IMR-90 (cell line): Measurements from ENCODE around the gene FOXP1. TPM values are rescaled to one million over a fixed set of nuclear protein-coding genes. Genes with fewer than 3 reads are reported as not detected.

ENCODE experiments used
- ATAC-seq: fragments of 200-7000 bp; cut with Tn5 transposase; 2 replicates; pipeline ENCODE4 v1.9.1; 2020; ENCODE audit warnings: low read depth, mild to moderate bottlenecking, moderate library complexity
- BruUV-seq: library from RNA; stranded (reverse); fragments of 400-500 nt; replicated peaks from 2 replicates; lab custom pipeline; 2021; lab: Mats Ljungman, UMichigan
- CTCF ChIA-PET: fragments of 300-600 bp; formaldehyde crosslinking; extraction: SDS; loops from one replicate; lab custom pipeline; 2021; ENCODE audit warnings: antibody characterized with exemption; lab: Yijun Ruan, JAX
- POLR2A ChIA-PET: fragments of 300-600 bp; sonication (Branson Sonifier 250); formaldehyde crosslinking; loops from one replicate; lab custom pipeline; 2022; ENCODE audit warnings: antibody characterized with exemption; ENCODE audit not compliant: unreplicated experiment; lab: Charles Lee
- DNase-seq: peaks from one replicate; pipeline ENCODE4 v3.0.0; 2013
- H2AFZ ChIP-seq: replicated peaks from 2 replicates; pipeline ENCODE3; 2013; ENCODE audit warnings: low read length, mild to moderate bottlenecking; ENCODE audit not compliant: poor library complexity
- H2AK5ac ChIP-seq: 2 replicates; pipeline ENCODE4 v1.6.1; 2013; ENCODE audit warnings: low read depth, low read length, inconsistent platforms
- H2AK9ac ChIP-seq: replicated peaks from 2 replicates; pipeline ENCODE3; 2013; ENCODE audit warnings: mild to moderate bottlenecking, low read depth, low read length, moderate library complexity; ENCODE audit not compliant: poor library complexity
- H2BK120ac ChIP-seq: 2 replicates; pipeline ENCODE4 v1.6.1; 2013; ENCODE audit warnings: low read depth, low read length, inconsistent platforms
- H2BK15ac ChIP-seq: 3 replicates; pipeline ENCODE4 v1.6.1; 2013; ENCODE audit warnings: low read depth, low read length, inconsistent platforms
- H2BK20ac ChIP-seq: 2 replicates; pipeline ENCODE4 v1.6.1; 2013; ENCODE audit warnings: low read depth, mild to moderate bottlenecking, inconsistent platforms, low read length, moderate library complexity
- H2BK5ac ChIP-seq: 2 replicates; pipeline ENCODE4 v1.6.1; 2013; ENCODE audit warnings: mild to moderate bottlenecking, low read depth, low read length, inconsistent platforms; ENCODE audit not compliant: poor library complexity, severe bottlenecking
- H3K14ac ChIP-seq: replicated peaks from 2 replicates; pipeline ENCODE4 v1.6.1; 2013; ENCODE audit warnings: low read depth, low read length, inconsistent platforms
- H3K18ac ChIP-seq: 2 replicates; pipeline ENCODE4 v1.6.1; 2013; ENCODE audit warnings: low read depth, low read length, control low read depth
- H3K23ac ChIP-seq: 2 replicates; pipeline ENCODE4 v1.6.1; 2013; ENCODE audit warnings: low read depth, low read length, inconsistent platforms
- H3K27ac ChIP-seq: 2 replicates; pipeline ENCODE4 v1.5.1; 2013; ENCODE audit warnings: mild to moderate bottlenecking, control low read depth, low read length; ENCODE audit not compliant: insufficient read depth
- H3K27me3 ChIP-seq: 2 replicates; pipeline ENCODE4 v1.6.1; 2013; ENCODE audit warnings: low read length; ENCODE audit not compliant: control insufficient read depth, insufficient read depth
- H3K36me3 ChIP-seq: 2 replicates; pipeline ENCODE4 v1.6.1; 2013; ENCODE audit warnings: low read length, mixed read lengths; ENCODE audit not compliant: control insufficient read depth, insufficient read depth
- H3K4ac ChIP-seq: 2 replicates; pipeline ENCODE4 v1.6.1; 2013; ENCODE audit warnings: low read depth, low read length, inconsistent platforms
- H3K4me1 ChIP-seq: 2 replicates; pipeline ENCODE4 v1.6.1; 2013; ENCODE audit warnings: low read length, mixed read lengths; ENCODE audit not compliant: control insufficient read depth, insufficient read depth
- H3K4me2 ChIP-seq: 2 replicates; pipeline ENCODE4 v1.6.1; 2013; ENCODE audit warnings: low read depth, mild to moderate bottlenecking, control low read depth, low read length, moderate library complexity
- H3K4me3 ChIP-seq: 2 replicates; pipeline ENCODE4 v1.5.1; 2013; ENCODE audit warnings: low read depth, mild to moderate bottlenecking, control low read depth, low read length, moderate library complexity; ENCODE audit not compliant: insufficient read depth
- H3K56ac ChIP-seq: 2 replicates; pipeline ENCODE4 v1.6.1; 2013; ENCODE audit warnings: low read length, inconsistent platforms; ENCODE audit not compliant: insufficient read depth; ENCODE audit errors: extremely low read depth
- H3K79me1 ChIP-seq, 2 experiments: 2 replicates each; pipeline ENCODE4 v1.6.1; 2013; ENCODE audit warnings: low read length in 2 of 2, inconsistent platforms in 1 of 2, low read depth in 1 of 2
- H3K9ac ChIP-seq: 2 replicates; pipeline ENCODE4 v1.6.1; 2013; ENCODE audit warnings: low read depth, low read length, control low read depth
- H3K9me1 ChIP-seq: 2 replicates; pipeline ENCODE4 v1.6.1; 2013; ENCODE audit warnings: low read length, inconsistent platforms; ENCODE audit not compliant: insufficient read depth
- H3K9me3 ChIP-seq: 2 replicates; pipeline ENCODE4 v1.6.1; 2013; ENCODE audit warnings: low read length; ENCODE audit not compliant: control insufficient read depth, insufficient read depth
- H4K20me1 ChIP-seq: 2 replicates; pipeline ENCODE4 v1.6.1; 2013; ENCODE audit warnings: low read length, inconsistent platforms; ENCODE audit not compliant: insufficient read depth
- H4K5ac ChIP-seq: 2 replicates; pipeline ENCODE4 v1.6.1; 2013; ENCODE audit warnings: mild to moderate bottlenecking, low read depth, low read length, control low read depth
- H4K8ac ChIP-seq, 2 experiments: 2 replicates each; pipeline ENCODE4 v1.6.1; 2013; ENCODE audit warnings: low read depth in 2 of 2, low read length in 2 of 2, control low read depth in 1 of 2, inconsistent platforms in 1 of 2
- H4K91ac ChIP-seq: 2 replicates; pipeline ENCODE4 v1.6.1; 2013; ENCODE audit warnings: low read depth, low read length, inconsistent platforms; ENCODE audit not compliant: insufficient read depth
- BHLHE40 ChIP-seq: fragments of 150-350 bp; IDR thresholded peaks from 2 replicates; pipeline ENCODE4 v1.6.1; 2016; ENCODE audit warnings: mild to moderate bottlenecking, low read depth, low read length
- CHD1 ChIP-seq: IDR thresholded peaks from 2 replicates; pipeline ENCODE4 v1.6.1; 2012; ENCODE audit warnings: low read depth, low read length, improper control_type of control experiment
- CTCF ChIP-seq: conservative IDR thresholded peaks from 2 replicates; pipeline ENCODE4 v1.5.1; 2012; ENCODE audit warnings: mild to moderate bottlenecking, low read depth, low read length, improper control_type of control experiment
- ELK1 ChIP-seq: fragments of 150-350 bp; IDR thresholded peaks from 2 replicates; pipeline ENCODE4 v1.6.1; 2016; ENCODE audit warnings: low read depth, mild to moderate bottlenecking, low read length, moderate library complexity, borderline replicate concordance
- MAZ ChIP-seq: IDR thresholded peaks from 2 replicates; pipeline ENCODE4 v1.6.1; 2012; ENCODE audit warnings: low read depth, mild to moderate bottlenecking, low read length, improper control_type of control experiment, moderate library complexity, borderline replicate concordance
- MXI1 ChIP-seq: IDR thresholded peaks from 2 replicates; pipeline ENCODE4 v1.6.1; 2012; ENCODE audit warnings: low read depth, mild to moderate bottlenecking, low read length, moderate library complexity, borderline replicate concordance
- NFE2L2 ChIP-seq: fragments of 150-350 bp; IDR thresholded peaks from 2 replicates; pipeline ENCODE4 v1.6.1; 2016; ENCODE audit warnings: low read depth, mild to moderate bottlenecking, low read length
- POLR2A ChIP-seq: IDR thresholded peaks from 2 replicates; pipeline ENCODE4 v1.6.1; 2012; ENCODE audit warnings: mild to moderate bottlenecking, low read depth, low read length
- SMC3 ChIP-seq: fragments of 150-350 bp; IDR thresholded peaks from 2 replicates; pipeline ENCODE4 v1.6.1; 2016; ENCODE audit warnings: low read depth, mild to moderate bottlenecking, antibody characterized with exemption, low read length, moderate library complexity
- USF2 ChIP-seq: fragments of 150-350 bp; IDR thresholded peaks from 2 replicates; pipeline ENCODE4 v1.6.1; 2017; ENCODE audit warnings: mild to moderate bottlenecking, antibody characterized with exemption, low read length, low read depth
- WGBS, 2 experiments: methylation state at CpG; one replicate each; pipeline versions ENCODE4 v1.1.5 to v1.1.7; 2013; ENCODE audit warnings: missing lambda C conversion rate in 2 of 2; ENCODE audit not compliant: insufficient read length in 1 of 2; ENCODE audit errors: extremely low coverage in 2 of 2; 5-methylcytosine and 5-hydroxymethylcytosine counted together
- dilution Hi-C: fragments of 300-500 bp; cut with HindIII; formaldehyde crosslinking; loops from one replicate; pipeline ENCODE4 v1.14.3; 2018; ENCODE audit warnings: low sequenced_read_pairs; ENCODE audit not compliant: unreplicated experiment
- in situ Hi-C: fragments of 300-500 bp; cut with MboI; formaldehyde crosslinking; loops from 3 replicates; pipeline ENCODE4 v1.14.3; 2019; ENCODE audit warnings: low sequenced_read_pairs, inconsistent platforms, mixed read lengths
- intact Hi-C: fragments of 100-400 bp; cut with micrococcal nuclease; formaldehyde crosslinking; loops from 2 replicates; pipeline ENCODE4 v1.10.0; 2022
- polyA plus RNA-seq, 3 experiments: library from polyadenylated mRNA; depleted of rRNA; stranded (reverse); fragments of >200 nt; gene quantifications; 2 replicates each; pipeline ENCODE4 v1.2.3, GENCODE V29; 2012; ENCODE audit warnings: low replicate concordance in 1 of 3
- total RNA-seq: library from RNA; depleted of rRNA; stranded (reverse); fragments of >200 nt; gene quantifications from 2 replicates; pipeline ENCODE4 v1.2.3, GENCODE V29; 2012

Gene FOXP1
- total and polyA plus RNA-seq, 2 of the 4 experiments (the other 2 are of a cell fraction), result 37.0 to 132 TPM

- no peak overlapping the region for H2BK20ac ChIP-seq
- H2BK120ac ChIP-seq, result no peak overlapping the region
- H3K79me1 ChIP-seq, result peaks cover 14 to 27% of the 10 kb centered on the region in 2 experiments; a peak in 3 of 4 replicates
- no peak overlapping the region for H3K4me3 ChIP-seq
- no peak overlapping the region for H3K9ac ChIP-seq
- H3K4me1 ChIP-seq, result peaks cover 2% of the 10 kb centered on the region; the same call in 1 of the 2 replicates
- no peaks in the 10 kb centered on the region; the same call in 1 of the 2 replicates for H3K9me1 ChIP-seq
- CTCF ChIA-PET, result no interaction called here
- no peaks in the 10 kb centered on the region for H3K9me3 ChIP-seq
- no peak overlapping the region for H3K4ac ChIP-seq
- H3K36me3 ChIP-seq, result no peaks in the 10 kb centered on the region
- DNase-seq (no peak), ATAC-seq (no peak)
- WGBS, 2 experiments, result no CpG with 5 or more reads among the region's 2 CpGs
- H2AFZ ChIP-seq, result no peak overlapping the region
- intact Hi-C loops, result no loop called here
- H3K14ac ChIP-seq, result no peak overlapping the region
- no peaks in the 10 kb centered on the region for H4K20me1 ChIP-seq
- no peaks in the 10 kb centered on the region for H3K27me3 ChIP-seq
- H4K5ac ChIP-seq, result no peak overlapping the region
- no peak overlapping the region for H2AK9ac ChIP-seq
- no peak overlapping the region for H4K8ac ChIP-seq
- no peak overlapping the region for H3K56ac ChIP-seq
- H3K27ac ChIP-seq, result no peak overlapping the region
- POLR2A ChIA-PET, result no interaction called here
- no peak overlapping the region for H3K23ac ChIP-seq
- H2BK5ac ChIP-seq, result no peak overlapping the region
- in situ Hi-C loops, result no loop called here
- no TSS peak for BruUV-seq
- H3K4me2 ChIP-seq, result no peak overlapping the region
- no peak overlapping the region for H4K91ac ChIP-seq
- H2AK5ac ChIP-seq, result no peak overlapping the region
- dilution Hi-C loops, result no loop called here
- H2BK15ac ChIP-seq, result no peak overlapping the region
- TF ChIP-seq ELK1 (no peak), MAZ (no peak), SMC3 (no peak), MXI1 (no peak), BHLHE40 (no peak), NFE2L2 (no peak), USF2 (no peak), POLR2A (no peak), CTCF (no peak), CHD1 (no peak)
- no peak overlapping the region for H3K18ac ChIP-seq
Observed at GRCh38 chr3:71402911-71403310, 180.6 kb downstream of the FOXP1 start.
